Large intestine (tissue), 3 donors: ENCODE results near the gene ALLC. TPM values are rescaled to one million over a fixed set of nuclear protein-coding genes. Genes with fewer than 3 reads are reported as not detected.

Source experiments
- DNase-seq, 2 donors: peaks; one replicate each; pipeline versions ENCODE4 v3.0.0 to v3.0.0-alpha.2; 2013
- H3K27ac ChIP-seq: one replicate; pipeline ENCODE4 v1.5.1; 2013; ENCODE audit warnings: low read length
- H3K27me3 ChIP-seq: 2 replicates; pipeline ENCODE4 v1.6.1; 2013; ENCODE audit warnings: low read length; ENCODE audit not compliant: control insufficient read depth, insufficient read depth
- H3K36me3 ChIP-seq: 2 replicates; pipeline ENCODE4 v1.6.1; 2013; ENCODE audit warnings: low read length; ENCODE audit not compliant: control insufficient read depth, insufficient read depth
- H3K4me1 ChIP-seq: one replicate; pipeline ENCODE4 v1.6.1; 2013; ENCODE audit warnings: low read length; ENCODE audit not compliant: control insufficient read depth, insufficient read depth
- H3K4me3 ChIP-seq: one replicate; pipeline ENCODE4 v1.5.1; 2013; ENCODE audit warnings: low read length
- H3K9me3 ChIP-seq: one replicate; pipeline ENCODE4 v1.6.1; 2013; ENCODE audit warnings: mild to moderate bottlenecking, low read depth, low read length, moderate library complexity; ENCODE audit not compliant: control insufficient read depth
- WGBS: methylation state at CpG from one replicate; pipeline ENCODE4 v1.1.5; 2013; ENCODE audit warnings: low lambda C conversion rate; ENCODE audit not compliant: insufficient coverage; 5-methylcytosine and 5-hydroxymethylcytosine counted together
- polyA plus RNA-seq: library from polyadenylated mRNA; unstranded; fragments of 120-200 nt; gene quantifications from one replicate; pipeline ENCODE4 v1.2.1, GENCODE V29; 2013

ALLC gene
- polyA plus RNA-seq, 1 donor, result not detected

GRCh38 chr2:3703236-3703756 lies 45.3 kb downstream of the ALLC start, which contains the start of gene DCDC2C:
DCDC2C (plus strand) TSS chr2:3703575; CDS start chr2:3703752, 177 bp downstream.
- WGBS, result no CpG with 5 or more reads among the region's 60 CpGs
- no peak within 1 kb of the TSS for H3K27ac ChIP-seq
- H3K9me3 ChIP-seq, result peaks cover 5% of the 10 kb centered on the region
- no peaks in the 10 kb centered on the region for H3K36me3 ChIP-seq
- DNase-seq, result no peak
- no peak within 1 kb of the TSS for H3K4me3 ChIP-seq
- H3K4me1 ChIP-seq, result no peaks in the 10 kb centered on the region
- peaks cover 32% of the 10 kb centered on the region for H3K27me3 ChIP-seq

GRCh38 chr2:3703757-3704355 lies 45.9 kb downstream of the ALLC start:
- H3K4me1 ChIP-seq, result no peaks in the 10 kb centered on the region
- no CpG with 5 or more reads among the region's 73 CpGs for WGBS
- H3K36me3 ChIP-seq, result no peaks in the 10 kb centered on the region
- peaks cover 32% of the 10 kb centered on the region for H3K27me3 ChIP-seq
- peaks cover 5% of the 10 kb centered on the region for H3K9me3 ChIP-seq
- no peak overlapping the region for H3K27ac ChIP-seq
- DNase-seq, result no peak
- H3K4me3 ChIP-seq, result no peak overlapping the region

- no peak overlapping the region for H3K27ac ChIP-seq
- no peaks in the 10 kb centered on the region for H3K36me3 ChIP-seq
- no peak for DNase-seq
- H3K4me1 ChIP-seq, result no peaks in the 10 kb centered on the region
- no peak overlapping the region for H3K4me3 ChIP-seq
- peaks cover 5% of the 10 kb centered on the region for H3K9me3 ChIP-seq
- 14% methylated on average over 1 of the region's 6 CpGs for WGBS
- peaks cover 32% of the 10 kb centered on the region for H3K27me3 ChIP-seq
These were observed 46.7 kb downstream of the ALLC start for GRCh38 chr2:3704692-3705091.

GRCh38 chr2:3705782-3706181 lies 47.8 kb downstream of the ALLC start:
- no peak overlapping the region for H3K4me3 ChIP-seq
- no CpG with 5 or more reads among the region's 2 CpGs for WGBS
- no peaks in the 10 kb centered on the region for H3K36me3 ChIP-seq
- no peak overlapping the region for H3K27ac ChIP-seq
- no peak for DNase-seq
- H3K4me1 ChIP-seq, result no peaks in the 10 kb centered on the region
- H3K9me3 ChIP-seq, result peaks cover 5% of the 10 kb centered on the region
- H3K27me3 ChIP-seq, result peaks cover 29% of the 10 kb centered on the region

- Histone ChIP-seq H3K27me3 (peaks cover 26% of the 10 kb centered on the region), H3K36me3 (no peaks in the 10 kb centered on the region), H3K27ac (no peak overlapping the region), H3K4me3 (no peak overlapping the region), H3K9me3 (peaks cover 5% of the 10 kb centered on the region), H3K4me1 (no peaks in the 10 kb centered on the region)
- WGBS, result no CpG with 5 or more reads among the region's 5 CpGs
- no peak for DNase-seq
These were observed 48.9 kb downstream of the ALLC start for GRCh38 chr2:3706892-3707291.

- no peaks in the 10 kb centered on the region for H3K36me3 ChIP-seq
- WGBS, result 100% methylated on average over 1 of the region's 4 CpGs
- H3K4me3 ChIP-seq, result no peak overlapping the region
- no peak for DNase-seq
- H3K27me3 ChIP-seq, result peaks cover 13% of the 10 kb centered on the region
- peaks cover 3% of the 10 kb centered on the region for H3K9me3 ChIP-seq
- no peaks in the 10 kb centered on the region for H3K4me1 ChIP-seq
- no peak overlapping the region for H3K27ac ChIP-seq
These were observed 50.6 kb downstream of the ALLC start for GRCh38 chr2:3708576-3708975.

- Histone ChIP-seq H3K9me3 (no peaks in the 10 kb centered on the region), H3K4me1 (no peaks in the 10 kb centered on the region), H3K27ac (no peak overlapping the region), H3K4me3 (no peak overlapping the region), H3K27me3 (peaks cover 7% of the 10 kb centered on the region), H3K36me3 (no peaks in the 10 kb centered on the region)
- no peak for DNase-seq
- 60% methylated on average over 1 of the region's 6 CpGs for WGBS
These were observed 51.2 kb downstream of the ALLC start for GRCh38 chr2:3709225-3709624.

GRCh38 chr2:3712424-3712823 lies 54.4 kb downstream of the ALLC start:
- no peak overlapping the region for H3K4me3 ChIP-seq
- WGBS, result no CpG with 5 or more reads among the region's 3 CpGs
- no peaks in the 10 kb centered on the region for H3K9me3 ChIP-seq
- DNase-seq, result no peak
- H3K4me1 ChIP-seq, result no peaks in the 10 kb centered on the region
- H3K27ac ChIP-seq, result no peak overlapping the region
- no peaks in the 10 kb centered on the region for H3K36me3 ChIP-seq
- H3K27me3 ChIP-seq, result no peaks in the 10 kb centered on the region

GRCh38 chr2:3712831-3713503 lies 55.0 kb downstream of the ALLC start:
- 100% methylated on average over 2 of the region's 10 CpGs for WGBS
- H3K27ac ChIP-seq, result no peak overlapping the region
- H3K4me1 ChIP-seq, result no peaks in the 10 kb centered on the region
- no peak overlapping the region for H3K4me3 ChIP-seq
- H3K27me3 ChIP-seq, result no peaks in the 10 kb centered on the region
- H3K36me3 ChIP-seq, result no peaks in the 10 kb centered on the region
- no peak for DNase-seq
- H3K9me3 ChIP-seq, result no peaks in the 10 kb centered on the region

GRCh38 chr2:3718679-3719078 lies 60.7 kb downstream of the ALLC start:
- no peaks in the 10 kb centered on the region for H3K4me1 ChIP-seq
- 80% methylated on average over 1 of the region's 8 CpGs for WGBS

More at GRCh38 chr2:3718679-3719078, 60.7 kb downstream of the ALLC start:
- Histone ChIP-seq H3K36me3 (no peaks in the 10 kb centered on the region), H3K9me3 (no peaks in the 10 kb centered on the region), H3K4me3 (no peak overlapping the region), H3K27me3 (no peaks in the 10 kb centered on the region), H3K27ac (no peak overlapping the region)
- no peak for DNase-seq
